Measurements from ENCODE around the gene GPS1.

GRCh38 chr17:82079001-82079677 lies 27.4 kb downstream of the GPS1 start:
- TF ChIP-seq GATA3 (IDR thresholded peaks at IDR 0.05; ENCODE audit: low read depth, low read length): no peak
- TF ChIP-seq GATA2 (IDR thresholded peaks at IDR 0.05; ENCODE audit: low read depth, low read length): no peak
